C4-2B (cell line): Measurements from ENCODE around the gene GABRP.

Source experiments
- CTCF ChIP-seq: fragments of 450-650 bp; conservative IDR thresholded peaks from 2 replicates; pipeline ENCODE4 v1.5.1; 2017; ENCODE audit warnings: mild to moderate bottlenecking
- ZFX ChIP-seq: fragments of 450-650 bp; IDR thresholded peaks from 2 replicates; pipeline ENCODE4 v1.6.1; 2017

DNA sequence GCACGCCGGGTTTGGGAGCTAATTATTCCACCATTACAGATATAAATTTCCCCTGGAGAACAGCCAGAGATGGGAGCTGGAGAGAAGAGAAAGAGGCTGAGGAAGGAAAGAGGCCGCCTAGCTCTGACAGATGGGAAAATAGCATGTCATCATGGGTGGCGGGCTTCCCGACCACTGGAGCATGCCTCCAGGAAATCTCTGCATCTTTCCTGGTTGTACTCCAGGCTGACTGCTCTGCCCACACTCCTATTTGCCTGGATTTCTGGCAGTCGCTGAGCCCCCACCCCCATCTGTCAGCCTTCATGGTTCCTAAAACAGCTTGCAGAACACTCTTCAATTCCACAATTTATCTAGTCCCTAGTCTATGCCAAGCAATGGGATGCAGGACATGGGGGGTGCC, 14.3 kb upstream of the GABRP start:
- TF ChIP-seq CTCF (no peak), ZFX (no peak)
